Astrocyte of the cerebellum (primary cell): ENCODE results near the gene PPP2R3C.

Experiments
- DNase-seq: peaks from one replicate; pipeline ENCODE4 v3.0.0-alpha.2; 2011; ENCODE audit warnings: low read depth
- H3K4me3 ChIP-seq: 2 replicates; pipeline ENCODE4 v1.5.1; 2011; ENCODE audit warnings: mild to moderate bottlenecking, low read depth, low read length, moderate library complexity
- in situ Hi-C: cut with HindIII; loops from 2 replicates; pipeline ENCODE4 v1.10.0; 2017; ENCODE audit warnings: low sequenced_read_pairs
- TF ChIP-seq, protein P1 (sequence below): IDR thresholded peaks from 2 replicates; pipeline ENCODE4 v1.5.1; 2012; ENCODE audit warnings: low read length, low read depth, moderate library complexity, mild to moderate bottlenecking; ENCODE audit errors: missing control alignments

Gene PPP2R3C

DNA sequence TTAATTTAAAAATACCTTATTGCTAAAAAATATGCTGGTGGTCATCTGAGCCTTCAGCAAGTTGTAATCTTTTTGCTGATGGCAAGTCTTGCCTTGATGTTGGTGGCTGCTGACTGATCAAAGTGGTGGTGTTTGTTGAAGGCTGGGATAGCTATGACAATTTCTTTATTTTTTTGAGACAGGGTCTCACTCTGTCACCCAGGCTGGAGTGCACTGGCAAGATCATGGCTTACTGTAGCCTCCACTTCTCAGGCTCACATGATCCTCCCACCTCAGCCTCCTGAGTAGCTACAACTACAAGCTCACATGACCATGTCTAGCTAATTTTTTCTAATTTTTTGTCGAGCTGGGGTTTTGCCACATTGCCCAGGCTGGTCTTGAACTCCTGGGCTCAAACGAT, 25.4 kb upstream of the PPP2R3C start:
- H3K4me3 ChIP-seq = no peak overlapping the region
- DNase-seq = no peak
- TF ChIP-seq, protein P1, sequence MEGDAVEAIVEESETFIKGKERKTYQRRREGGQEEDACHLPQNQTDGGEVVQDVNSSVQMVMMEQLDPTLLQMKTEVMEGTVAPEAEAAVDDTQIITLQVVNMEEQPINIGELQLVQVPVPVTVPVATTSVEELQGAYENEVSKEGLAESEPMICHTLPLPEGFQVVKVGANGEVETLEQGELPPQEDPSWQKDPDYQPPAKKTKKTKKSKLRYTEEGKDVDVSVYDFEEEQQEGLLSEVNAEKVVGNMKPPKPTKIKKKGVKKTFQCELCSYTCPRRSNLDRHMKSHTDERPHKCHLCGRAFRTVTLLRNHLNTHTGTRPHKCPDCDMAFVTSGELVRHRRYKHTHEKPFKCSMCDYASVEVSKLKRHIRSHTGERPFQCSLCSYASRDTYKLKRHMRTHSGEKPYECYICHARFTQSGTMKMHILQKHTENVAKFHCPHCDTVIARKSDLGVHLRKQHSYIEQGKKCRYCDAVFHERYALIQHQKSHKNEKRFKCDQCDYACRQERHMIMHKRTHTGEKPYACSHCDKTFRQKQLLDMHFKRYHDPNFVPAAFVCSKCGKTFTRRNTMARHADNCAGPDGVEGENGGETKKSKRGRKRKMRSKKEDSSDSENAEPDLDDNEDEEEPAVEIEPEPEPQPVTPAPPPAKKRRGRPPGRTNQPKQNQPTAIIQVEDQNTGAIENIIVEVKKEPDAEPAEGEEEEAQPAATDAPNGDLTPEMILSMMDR = no peak
- in situ Hi-C loops = no loop called here

DNA sequence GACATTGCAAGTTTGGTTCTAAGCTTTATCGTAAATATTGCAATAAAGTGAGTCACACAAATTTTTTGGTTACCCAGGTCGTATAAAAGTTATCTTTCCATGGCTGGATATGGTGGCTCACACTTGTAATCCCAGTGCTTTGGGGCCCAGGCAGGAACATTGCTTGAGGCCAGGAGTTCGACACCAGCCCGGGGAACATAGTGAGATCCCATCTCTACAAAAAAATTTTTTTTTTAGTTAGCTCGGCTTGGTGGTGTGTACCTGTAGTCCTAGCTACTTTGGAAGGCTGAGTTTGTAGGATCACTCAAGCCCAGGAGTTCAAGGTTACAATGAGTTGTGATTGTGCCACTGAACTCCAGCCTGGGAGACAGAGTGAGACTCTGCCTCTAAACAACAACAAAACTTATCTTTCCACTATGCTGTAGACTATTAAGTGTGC, 24.9 kb upstream of the PPP2R3C start:
- TF ChIP-seq, protein P1 = no peak
- in situ Hi-C loops = no loop called here

DNA sequence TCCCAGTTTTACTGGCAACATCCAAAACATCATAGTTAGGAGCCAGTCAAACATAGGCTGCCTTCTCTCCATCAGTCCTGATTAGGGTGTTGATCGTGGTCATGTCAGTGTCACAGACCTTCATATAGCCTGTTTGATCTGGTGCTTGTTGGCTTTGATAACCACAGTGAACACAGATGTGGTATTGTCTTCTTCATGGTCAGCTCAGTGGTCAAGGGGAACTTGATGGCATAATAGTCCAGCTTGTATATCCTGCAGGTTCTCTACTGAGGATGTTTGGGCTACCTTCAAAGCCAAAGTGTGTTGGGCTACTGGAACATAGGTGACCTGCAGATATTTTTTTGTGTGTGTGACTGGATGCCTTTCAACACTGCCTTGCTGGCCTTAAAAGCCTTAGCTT, 22.2 kb upstream of the PPP2R3C start:
- no peak for DNase-seq
- in situ Hi-C loops = no loop called here
- TF ChIP-seq, protein P1 = no peak
- no peak overlapping the region for H3K4me3 ChIP-seq

More for the DNA sequence above, 24.9 kb upstream of the PPP2R3C start:
- no peak overlapping the region for H3K4me3 ChIP-seq
- no peak for DNase-seq

DNA sequence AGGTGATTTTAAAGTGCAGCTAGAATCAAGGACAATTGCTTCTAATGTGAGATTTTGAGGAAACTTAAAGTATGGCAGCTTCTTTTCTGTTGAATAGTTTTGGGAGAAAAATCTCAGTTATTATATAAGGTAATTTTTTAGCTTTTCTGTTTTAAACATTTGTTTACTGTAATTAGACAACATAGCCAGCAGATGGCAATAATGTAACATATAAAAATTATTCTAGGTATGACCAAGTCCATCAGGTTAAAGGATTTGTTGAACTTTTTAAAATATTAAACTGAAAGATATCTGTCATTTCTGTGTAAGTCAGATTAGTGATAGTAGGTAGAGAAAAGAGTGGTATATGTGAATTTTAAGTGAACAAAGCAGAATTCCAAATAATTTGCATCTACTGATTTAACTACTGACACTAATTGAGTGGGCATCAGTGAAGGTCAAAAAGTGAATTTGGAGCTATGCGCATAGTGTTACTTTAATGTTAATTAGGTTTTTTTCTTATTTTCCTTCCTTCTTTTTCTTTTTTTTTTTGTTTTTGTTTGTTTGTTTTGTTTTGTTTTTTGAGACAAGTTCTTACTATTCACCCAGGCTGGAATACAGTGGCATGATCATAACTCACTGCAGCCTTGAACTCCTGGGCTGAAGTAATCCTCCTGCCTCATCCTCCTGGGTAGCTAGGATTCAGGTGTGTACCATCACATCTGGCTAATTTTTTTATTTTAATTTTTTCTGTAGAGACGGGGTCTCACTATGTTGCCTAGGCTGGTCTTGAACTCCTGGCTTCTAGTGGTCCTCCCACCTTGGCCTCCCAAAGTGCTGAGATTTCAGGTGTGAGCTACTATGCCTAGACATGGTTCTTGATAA, 19.2 kb upstream of the PPP2R3C start:
- no peak for DNase-seq
- in situ Hi-C loops = no loop called here
- no peak overlapping the region for H3K4me3 ChIP-seq
- TF ChIP-seq, protein P1 = no peak

DNA sequence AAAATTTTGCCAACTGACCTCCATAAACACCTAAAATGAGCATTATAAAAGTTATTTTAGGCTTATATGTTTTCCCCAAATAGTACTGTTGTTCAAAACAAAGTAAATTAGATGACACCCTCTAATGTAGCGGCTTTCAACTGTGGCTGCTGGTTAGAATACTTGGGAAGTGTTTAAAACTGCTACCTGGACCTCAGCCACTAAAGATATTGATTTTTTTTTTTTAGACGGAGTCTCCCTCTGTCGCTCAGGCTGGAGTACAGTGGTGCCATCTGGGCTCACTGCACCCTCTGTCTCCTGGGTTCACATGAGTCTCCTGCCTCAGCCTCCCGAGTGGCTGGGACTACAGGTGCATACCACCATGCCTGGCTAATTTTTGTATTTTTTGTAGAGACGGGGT, 16.8 kb upstream of the PPP2R3C start:
- H3K4me3 ChIP-seq = no peak overlapping the region
- in situ Hi-C loops = no loop called here
- TF ChIP-seq, protein P1 = no peak
- no peak for DNase-seq

DNA sequence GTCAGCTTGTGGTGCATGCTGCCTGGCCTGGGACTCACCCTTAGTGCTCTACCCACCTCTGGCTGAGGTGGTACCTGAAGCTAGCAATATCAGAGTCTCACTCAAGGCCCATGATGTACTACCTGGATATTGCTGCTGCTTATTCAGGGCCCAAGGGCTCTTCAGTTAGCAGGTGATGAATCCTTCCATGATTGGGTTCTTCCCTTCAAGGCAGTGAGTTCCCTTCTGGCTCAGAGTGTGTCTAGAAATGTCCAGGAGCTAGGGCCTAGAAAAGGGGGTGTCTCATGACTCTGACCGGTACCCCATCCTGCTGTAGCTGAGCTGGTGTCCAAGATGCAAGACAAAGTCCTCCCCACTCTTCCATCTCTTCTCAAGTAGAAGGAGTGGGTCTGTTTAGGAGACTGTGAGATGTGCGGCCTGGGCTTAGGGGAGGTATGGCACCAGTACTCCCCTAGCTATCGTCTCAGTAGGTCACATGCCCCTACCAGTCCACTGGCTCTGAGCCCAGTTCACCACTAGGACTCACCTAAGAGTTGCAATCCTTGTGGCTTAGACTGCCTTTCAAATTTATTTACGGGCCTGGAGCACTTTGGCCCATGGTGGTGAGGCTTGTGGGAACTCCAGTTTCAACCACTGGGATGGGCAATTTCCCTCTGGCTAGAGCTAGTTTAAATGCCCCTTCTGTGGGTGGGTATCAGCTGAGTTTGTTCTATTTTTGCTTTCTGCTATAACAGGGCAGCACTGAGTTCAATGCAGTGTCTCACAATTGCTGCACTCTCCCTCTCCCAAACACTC, 12.7 kb upstream of the PPP2R3C start:
- in situ Hi-C loops = no loop called here
- no peak for DNase-seq
- TF ChIP-seq, protein P1 = no peak
- no peak overlapping the region for H3K4me3 ChIP-seq
